GM10266 (cell line): Measurements from ENCODE around the gene MDH1B.
"Not testable (repeated sequence)": the region's sequence is repeated elsewhere in the genome, so short reads cannot be mapped to it uniquely, and the experiment has no call there.

Source experiments
- DNase-seq: peaks from one replicate; pipeline ENCODE4 v3.0.0; 2012; ENCODE audit errors: extremely low spot score
- CTCF ChIP-seq: IDR thresholded peaks from 2 replicates; pipeline ENCODE4 v1.5.1; 2012; ENCODE audit warnings: mild to moderate bottlenecking, low read depth; ENCODE audit not compliant: control insufficient read depth, insufficient read depth; ENCODE audit errors: missing control alignments

Gene MDH1B

GRCh38 chr2:206728277-206729199, 36.6 kb downstream of the MDH1B start:
- DNase-seq, result no peak
- no peak for TF ChIP-seq CTCF

DNA sequence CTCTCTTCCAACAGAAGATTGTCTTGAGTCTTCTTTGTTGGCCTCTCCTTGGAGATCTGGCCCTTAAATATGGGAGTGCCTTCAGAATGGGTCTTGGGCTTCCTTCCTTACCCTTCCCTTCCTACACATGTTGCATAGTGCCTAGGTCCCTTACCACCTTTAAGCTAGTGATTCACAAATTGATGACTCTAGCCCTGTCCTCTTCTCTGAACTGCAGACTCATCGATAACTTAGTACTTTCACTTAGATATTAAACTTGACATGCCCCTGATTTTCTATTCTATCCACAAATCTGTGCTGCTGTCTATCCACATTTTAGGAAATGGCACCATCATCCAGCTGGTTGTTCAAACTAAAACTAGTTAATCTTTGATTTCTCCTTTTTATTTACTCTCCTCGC, 37.8 kb downstream of the MDH1B start:
- DNase-seq, result no peak
- no peak for TF ChIP-seq CTCF

GRCh38 chr2:206723288-206723687, 41.8 kb downstream of the MDH1B start:
- no peak for DNase-seq
- TF ChIP-seq CTCF, result no peak

GRCh38 chr2:206721256-206721920, 43.7 kb downstream of the MDH1B start:
- DNase-seq, result peak; percentile 24
- TF ChIP-seq CTCF, result no peak

GRCh38 chr2:206718296-206718695, 46.8 kb downstream of the MDH1B start, which contains the start of gene DYTN:
TSS of gene DYTN (minus strand) at chr2:206718396. CDS start at chr2:206718279, 117 bp downstream.
- no peak for DNase-seq
- TF ChIP-seq CTCF, result no peak

DNA sequence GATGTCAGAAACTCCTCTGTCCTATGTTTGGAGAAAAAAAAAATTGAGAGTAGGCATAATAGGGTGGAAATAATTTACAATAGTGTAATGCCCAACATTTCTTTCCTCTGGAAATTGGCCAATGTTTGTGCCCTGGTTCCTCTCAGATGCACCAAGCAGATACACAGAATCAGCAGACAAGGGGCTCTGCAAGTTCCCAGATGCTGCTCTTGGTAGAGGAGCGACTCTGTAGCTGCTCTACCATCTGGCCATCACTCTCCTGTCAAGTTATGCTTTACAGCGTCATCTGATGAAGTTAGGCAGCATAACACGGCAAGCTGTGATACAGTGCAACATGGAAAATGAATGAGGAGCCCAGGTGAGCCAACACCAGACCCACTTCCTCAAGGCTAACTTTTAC, 48.5 kb downstream of the MDH1B start:
- TF ChIP-seq CTCF, result no peak
- no peak for DNase-seq

GRCh38 chr2:206715183-206715582, 49.9 kb downstream of the MDH1B start:
- DNase-seq, result not testable (repeated sequence)
